GM19193 (cell line): ENCODE measurements around the gene UGT1A5.

Source experiments
- POLR2A ChIP-seq: IDR thresholded peaks from 4 replicates; pipeline ENCODE4 v1.6.1; 2011; ENCODE audit not compliant: insufficient read depth, insufficient read length; ENCODE audit errors: extremely low read depth

The UGT1A5 gene

DNA sequence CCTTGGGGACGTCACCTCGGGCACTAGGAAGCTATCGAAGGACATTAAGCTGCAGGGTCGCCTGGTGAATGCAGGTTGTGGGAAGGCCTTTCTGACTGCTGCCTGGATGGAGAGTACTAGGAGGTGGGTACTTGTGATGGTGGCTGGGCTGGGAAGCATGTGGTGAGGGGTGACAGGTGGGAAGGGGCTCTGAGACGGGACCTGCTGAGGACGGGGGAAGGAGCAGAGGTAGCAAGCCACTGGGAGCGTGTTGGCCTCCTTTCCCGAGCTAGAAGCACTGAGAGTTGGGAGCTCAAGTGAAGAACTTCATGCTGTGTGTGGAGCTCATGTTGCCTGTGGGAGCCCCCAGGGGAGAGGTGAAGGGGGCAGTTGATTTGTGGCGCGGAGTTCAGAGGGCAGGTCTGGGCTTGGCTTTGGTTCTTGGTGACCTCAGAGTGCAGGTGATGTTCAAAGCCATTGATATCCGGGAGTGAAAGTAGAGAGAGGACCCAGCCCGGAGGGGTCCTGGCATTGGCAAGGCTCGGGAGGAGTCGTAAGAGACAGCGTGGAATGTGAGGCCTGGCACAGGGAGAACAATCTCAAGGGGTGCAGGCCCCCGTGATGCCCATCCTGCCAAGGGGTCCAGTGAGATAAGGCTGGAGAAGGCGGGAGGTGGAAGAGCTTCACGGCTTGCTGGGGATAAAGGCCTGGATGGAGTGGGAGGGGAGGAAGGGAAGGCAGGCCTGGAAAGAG, 78.6 kb downstream of the UGT1A5 start:
- TF ChIP-seq POLR2A = no peak

- no peak for TF ChIP-seq POLR2A
These were observed 79.2 kb downstream of the UGT1A5 start for GRCh38 chr2:233791883-233792329.

GRCh38 chr2:233792720-233793119, 80.0 kb downstream of the UGT1A5 start:
- no peak for TF ChIP-seq POLR2A

DNA sequence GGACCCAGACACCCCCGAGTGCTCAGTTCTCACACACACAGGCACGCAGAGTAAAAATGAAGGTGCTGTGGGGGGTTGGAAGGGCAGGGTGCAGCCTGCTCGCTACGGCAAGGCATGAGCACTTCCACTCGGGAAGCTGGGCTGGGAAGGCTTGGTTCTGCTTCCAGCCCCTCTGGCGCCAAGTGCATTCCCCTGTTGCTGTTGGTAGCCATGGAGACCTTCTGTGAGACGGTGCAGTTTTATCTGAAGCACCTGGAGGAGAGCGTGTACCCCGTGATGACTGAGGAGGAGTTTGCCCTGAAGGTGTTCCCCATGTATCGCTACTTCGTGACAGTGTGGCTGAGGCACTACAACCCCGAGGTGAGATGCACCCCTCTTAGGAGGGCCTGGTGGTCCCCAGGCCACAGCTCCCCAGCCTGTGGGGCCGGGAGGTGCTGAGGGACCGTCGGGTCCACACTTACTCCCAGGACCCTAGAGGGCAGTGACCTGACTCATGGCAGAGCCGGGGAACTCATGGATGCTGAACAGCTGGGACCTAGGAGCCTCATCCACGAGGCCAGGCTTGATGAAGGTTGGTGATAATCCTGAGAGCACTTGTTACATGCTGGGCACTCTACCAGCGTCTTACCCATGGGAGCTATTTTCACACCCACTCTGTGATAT, 80.9 kb downstream of the UGT1A5 start:
- no peak for TF ChIP-seq POLR2A

- TF ChIP-seq POLR2A = no peak
These were observed 81.5 kb downstream of the UGT1A5 start for GRCh38 chr2:233794128-233794658.

- TF ChIP-seq POLR2A = no peak
These were observed 83.0 kb downstream of the UGT1A5 start for GRCh38 chr2:233795735-233796171.

DNA sequence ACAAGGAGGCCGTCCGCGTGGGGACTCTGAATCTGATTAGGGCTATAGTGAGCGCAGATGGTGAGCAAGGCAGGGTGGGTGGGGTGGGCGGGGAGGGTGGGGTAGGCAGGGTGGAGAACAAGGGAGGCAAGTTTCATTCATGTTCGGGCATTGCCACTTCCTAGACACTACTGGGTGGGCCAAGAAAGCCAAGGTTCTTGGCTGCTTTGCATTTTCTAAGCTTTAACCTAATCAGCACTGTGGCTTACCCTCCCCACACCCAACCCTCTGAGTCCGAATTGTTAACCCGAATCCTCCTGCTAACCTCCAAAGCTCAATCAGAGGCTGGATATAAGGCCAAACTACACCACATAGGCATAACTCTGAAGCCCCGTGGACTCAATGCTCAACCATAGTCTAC, 83.5 kb downstream of the UGT1A5 start:
- TF ChIP-seq POLR2A = no peak

DNA sequence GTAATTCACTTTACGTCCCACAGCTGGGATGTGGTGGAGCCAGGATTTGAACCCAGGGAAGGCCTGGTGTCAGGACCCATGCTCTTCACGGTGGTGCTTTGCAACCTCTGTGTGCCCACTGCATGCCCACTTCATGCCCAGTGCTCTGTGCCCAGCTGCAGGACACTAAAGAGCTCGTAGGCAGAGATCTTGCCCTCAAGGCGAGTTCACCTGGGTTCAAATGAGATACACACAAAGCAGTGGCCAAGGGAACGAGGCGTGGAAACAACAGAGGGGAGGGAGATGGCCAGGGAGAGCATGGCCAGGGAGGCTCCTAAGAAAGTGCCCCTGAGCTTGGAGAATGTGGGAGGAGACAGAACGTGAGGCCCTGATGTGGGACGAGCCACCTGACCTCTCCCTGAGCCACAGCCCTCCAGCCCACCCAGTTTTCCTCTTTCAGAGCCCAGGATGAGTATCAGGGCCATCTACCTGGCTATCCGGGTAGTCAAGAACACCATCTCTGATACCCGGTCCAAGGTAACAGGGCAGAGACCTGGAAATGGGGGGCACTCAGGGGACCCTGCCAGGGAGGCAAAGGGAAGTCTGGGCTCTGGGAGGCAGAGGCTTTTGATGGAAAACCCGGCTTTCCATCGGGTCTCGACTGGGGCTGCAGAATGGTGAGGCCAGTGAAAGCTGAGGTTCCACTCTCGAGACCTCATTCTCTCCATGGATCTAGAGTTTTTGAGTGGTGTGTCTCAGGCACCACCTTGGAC, 85.8 kb downstream of the UGT1A5 start:
- TF ChIP-seq POLR2A = no peak

GRCh38 chr2:233799087-233799665, 86.5 kb downstream of the UGT1A5 start:
- TF ChIP-seq POLR2A = no peak

GRCh38 chr2:233799716-233800115, 87.0 kb downstream of the UGT1A5 start:
- no peak for TF ChIP-seq POLR2A

DNA sequence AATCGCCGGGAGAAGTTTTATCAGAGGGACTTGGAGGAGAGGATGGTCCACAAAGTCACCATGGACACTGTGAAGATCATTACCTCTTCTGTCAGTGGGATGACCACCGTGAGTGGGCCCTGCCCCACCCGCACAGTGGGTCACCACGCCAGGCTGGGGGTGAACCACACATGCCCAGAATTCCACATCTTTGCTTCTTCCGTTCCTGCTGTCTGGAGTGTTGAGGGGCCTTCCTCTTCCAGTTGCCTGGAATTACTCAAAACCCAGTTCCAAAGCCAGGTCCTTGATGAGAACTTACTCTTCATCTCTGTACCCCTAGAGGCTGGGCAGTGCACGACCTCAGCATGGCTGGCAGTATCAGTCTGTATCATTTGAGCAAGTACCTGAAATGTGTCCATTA, 87.5 kb downstream of the UGT1A5 start:
- no peak for TF ChIP-seq POLR2A

DNA sequence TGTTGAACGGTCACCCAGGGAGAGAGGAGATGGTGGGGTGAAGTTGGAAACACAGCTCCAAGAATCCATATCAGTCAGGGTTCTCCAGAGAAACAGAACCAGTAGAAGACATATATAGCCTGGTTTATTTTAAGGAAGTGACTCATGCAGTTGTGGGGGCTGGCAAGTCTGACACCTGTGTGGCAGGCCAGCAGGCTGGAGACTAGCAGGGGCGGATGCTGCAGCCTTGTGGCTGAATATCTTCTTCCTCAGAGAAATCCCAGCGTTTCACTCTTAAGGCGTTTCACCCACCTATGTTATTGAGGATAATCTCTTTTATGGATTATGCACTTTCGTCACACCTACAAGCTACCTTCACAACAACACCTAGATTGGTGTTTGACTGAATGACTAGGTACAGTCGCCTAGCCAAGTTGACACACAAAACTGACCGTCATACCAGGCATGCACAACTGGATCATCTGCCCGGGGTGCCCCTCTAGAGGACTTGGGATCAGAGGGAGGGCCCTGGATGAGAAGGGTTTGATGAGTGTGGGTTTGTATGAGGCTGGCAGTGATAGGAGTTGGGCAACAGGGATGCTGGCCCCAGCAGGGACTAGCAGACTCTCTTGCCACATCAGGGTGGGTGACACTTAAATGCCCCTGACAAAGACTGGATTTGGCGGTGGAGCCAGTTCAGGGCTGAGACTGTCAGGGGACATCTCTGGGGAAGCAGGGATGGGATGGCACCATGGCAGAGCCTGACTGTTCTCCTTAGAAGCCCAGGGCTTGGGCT, 88.8 kb downstream of the UGT1A5 start:
- no peak for TF ChIP-seq POLR2A

- no peak for TF ChIP-seq POLR2A
These were observed 89.6 kb downstream of the UGT1A5 start for GRCh38 chr2:233802132-233802815.
